DOHH2 (cell line): ENCODE data around the gene CRK.

ENCODE experiments used
- H3F3A ChIP-seq: fragments of 200-600 bp; sonication (generic), shearing (Covaris generic); 2 replicates; pipeline ENCODE4 v1.6.0; 2016; ENCODE audit warnings: antibody characterized with exemption, mild to moderate bottlenecking; ENCODE audit not compliant: control insufficient read depth, insufficient read depth
- H3K27ac ChIP-seq: fragments of 200-600 bp; sonication (generic); 2 replicates; pipeline ENCODE4 v1.5.1; 2014; ENCODE audit warnings: low read depth, mild to moderate bottlenecking, low read length, moderate library complexity
- H3K27me3 ChIP-seq: fragments of 200-600 bp; sonication (generic); 2 replicates; pipeline ENCODE4 v1.6.1; 2014; ENCODE audit warnings: mild to moderate bottlenecking, low read length, mixed read lengths; ENCODE audit not compliant: control insufficient read depth
- H3K36me3 ChIP-seq: fragments of 200-600 bp; sonication (generic); 2 replicates; pipeline ENCODE4 v1.6.1; 2014; ENCODE audit warnings: mild to moderate bottlenecking, low read length, moderate library complexity, mixed read lengths; ENCODE audit not compliant: control insufficient read depth
- H3K4me1 ChIP-seq: fragments of 200-600 bp; sonication (generic); 2 replicates; pipeline ENCODE4 v1.6.1; 2014; ENCODE audit warnings: mild to moderate bottlenecking, low read length, mixed read lengths; ENCODE audit not compliant: control insufficient read depth
- H3K4me2 ChIP-seq: fragments of 200-600 bp; sonication (generic); 2 replicates; pipeline ENCODE4 v1.6.0; 2014; ENCODE audit warnings: mild to moderate bottlenecking, low read length, moderate library complexity
- H3K4me3 ChIP-seq: fragments of 200-600 bp; sonication (generic); 2 replicates; pipeline ENCODE4 v1.5.1; 2014; ENCODE audit warnings: mild to moderate bottlenecking, low read length, mixed read lengths
- H3K79me2 ChIP-seq: fragments of 200-600 bp; sonication (generic); 2 replicates; pipeline ENCODE4 v1.6.1; 2014; ENCODE audit warnings: mild to moderate bottlenecking, low read length, mixed read lengths; ENCODE audit not compliant: control insufficient read depth
- H3K9me2 ChIP-seq: fragments of 200-600 bp; sonication (generic); replicated peaks from 2 replicates; pipeline ENCODE4 v1.6.1; 2014; ENCODE audit warnings: mild to moderate bottlenecking, low read length, mixed read lengths; ENCODE audit not compliant: control insufficient read depth
- H3K9me3 ChIP-seq: fragments of 200-600 bp; sonication (generic); 2 replicates; pipeline ENCODE4 v1.6.1; 2014; ENCODE audit warnings: antibody characterized with exemption, low read length, mixed read lengths; ENCODE audit not compliant: control insufficient read depth, insufficient read depth
- H4K20me1 ChIP-seq: fragments of 200-600 bp; sonication (generic); 2 replicates; pipeline ENCODE4 v1.6.0; 2014; ENCODE audit warnings: low read depth, mild to moderate bottlenecking, antibody characterized with exemption, low read length, moderate library complexity; ENCODE audit not compliant: control insufficient read depth, insufficient read depth
- EZH2phosphoT487 ChIP-seq: fragments of 200-600 bp; sonication (generic); IDR thresholded peaks from 2 replicates; pipeline ENCODE4 v1.6.1; 2017; ENCODE audit warnings: borderline replicate concordance, mild to moderate bottlenecking, antibody characterized with exemption, low read length, moderate library complexity, mixed read lengths
- TF ChIP-seq, protein P1 (sequence below): fragments of 200-600 bp; sonication (generic); IDR thresholded peaks from one replicate; pipeline ENCODE4 v1.5.1; 2014; ENCODE audit warnings: antibody characterized with exemption, mild to moderate bottlenecking, low read depth, low read length; ENCODE audit not compliant: poor library complexity, severe bottlenecking

Gene CRK

GRCh38 chr17:1470071-1470754 is 14.2 kb upstream of the CRK start:
- H3K36me3 ChIP-seq, result peaks cover 12% of the 10 kb centered on the region

GRCh38 chr17:1469231-1469852 is 13.3 kb upstream of the CRK start:
- Histone ChIP-seq H3K27ac (no peak overlapping the region), H3K4me2 (no peak overlapping the region), H3K4me1 (peaks cover under 1% of the 10 kb centered on the region), H3K27me3 (no peaks in the 10 kb centered on the region), H3K9me3 (no peaks in the 10 kb centered on the region), H3K36me3 (peaks cover 12% of the 10 kb centered on the region), H3K79me2 (no peaks in the 10 kb centered on the region), H3K9me2 (no peaks in the 10 kb centered on the region), H4K20me1 (no peaks in the 10 kb centered on the region), H3K4me3 (no peak overlapping the region), H3F3A (no peaks in the 10 kb centered on the region)
- TF ChIP-seq, protein P1, sequence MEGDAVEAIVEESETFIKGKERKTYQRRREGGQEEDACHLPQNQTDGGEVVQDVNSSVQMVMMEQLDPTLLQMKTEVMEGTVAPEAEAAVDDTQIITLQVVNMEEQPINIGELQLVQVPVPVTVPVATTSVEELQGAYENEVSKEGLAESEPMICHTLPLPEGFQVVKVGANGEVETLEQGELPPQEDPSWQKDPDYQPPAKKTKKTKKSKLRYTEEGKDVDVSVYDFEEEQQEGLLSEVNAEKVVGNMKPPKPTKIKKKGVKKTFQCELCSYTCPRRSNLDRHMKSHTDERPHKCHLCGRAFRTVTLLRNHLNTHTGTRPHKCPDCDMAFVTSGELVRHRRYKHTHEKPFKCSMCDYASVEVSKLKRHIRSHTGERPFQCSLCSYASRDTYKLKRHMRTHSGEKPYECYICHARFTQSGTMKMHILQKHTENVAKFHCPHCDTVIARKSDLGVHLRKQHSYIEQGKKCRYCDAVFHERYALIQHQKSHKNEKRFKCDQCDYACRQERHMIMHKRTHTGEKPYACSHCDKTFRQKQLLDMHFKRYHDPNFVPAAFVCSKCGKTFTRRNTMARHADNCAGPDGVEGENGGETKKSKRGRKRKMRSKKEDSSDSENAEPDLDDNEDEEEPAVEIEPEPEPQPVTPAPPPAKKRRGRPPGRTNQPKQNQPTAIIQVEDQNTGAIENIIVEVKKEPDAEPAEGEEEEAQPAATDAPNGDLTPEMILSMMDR, result no peak
- no peak for TF ChIP-seq EZH2phosphoT487

More at GRCh38 chr17:1470071-1470754, 14.2 kb upstream of the CRK start:
- no peaks in the 10 kb centered on the region for H4K20me1 ChIP-seq
- H3K4me3 ChIP-seq, result no peak overlapping the region
- TF ChIP-seq EZH2phosphoT487, result no peak
- TF ChIP-seq, protein P1, result no peak
- no peaks in the 10 kb centered on the region for H3K9me3 ChIP-seq
- no peaks in the 10 kb centered on the region for H3K9me2 ChIP-seq
- no peaks in the 10 kb centered on the region for H3K27me3 ChIP-seq
- H3K4me1 ChIP-seq, result peaks cover 9% of the 10 kb centered on the region
- H3F3A ChIP-seq, result no peaks in the 10 kb centered on the region
- no peak overlapping the region for H3K27ac ChIP-seq
- no peak overlapping the region for H3K4me2 ChIP-seq
- no peaks in the 10 kb centered on the region for H3K79me2 ChIP-seq

DNA sequence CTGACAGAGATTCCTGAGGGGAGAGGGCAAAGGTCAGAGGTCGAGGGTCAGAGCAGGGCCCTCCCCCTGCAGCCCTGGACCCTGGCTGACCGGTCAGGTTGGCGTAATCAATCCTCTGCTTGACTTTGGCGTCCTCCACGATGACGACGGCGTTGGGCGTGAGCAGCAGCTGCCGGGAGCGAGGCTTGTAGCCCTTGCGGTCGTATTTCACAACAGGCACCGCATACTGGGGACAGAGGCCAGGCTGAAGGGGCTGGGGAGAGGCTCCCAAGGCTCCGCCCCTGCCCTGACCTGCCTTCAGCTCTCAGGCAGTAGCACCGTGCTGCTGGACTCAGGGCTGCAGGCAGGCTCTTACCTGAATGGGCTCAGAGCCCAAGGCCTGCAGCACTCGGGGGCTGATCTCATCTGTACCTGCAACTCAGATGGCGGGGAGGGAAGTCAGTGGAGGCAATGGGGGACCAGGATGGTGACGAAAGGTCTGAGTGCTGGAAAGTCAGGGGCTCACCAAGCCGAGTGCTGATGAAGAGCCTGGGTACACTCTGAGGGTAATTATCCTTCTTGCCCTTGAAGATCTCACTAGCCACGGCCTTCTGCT is 12.0 kb upstream of the CRK start:
- Histone ChIP-seq H4K20me1 (no peaks in the 10 kb centered on the region), H3K36me3 (peaks cover 12% of the 10 kb centered on the region), H3K27me3 (no peaks in the 10 kb centered on the region), H3F3A (no peaks in the 10 kb centered on the region), H3K9me3 (no peaks in the 10 kb centered on the region), H3K4me1 (peaks cover 11% of the 10 kb centered on the region), H3K27ac (no peak overlapping the region), H3K79me2 (no peaks in the 10 kb centered on the region), H3K4me3 (no peak overlapping the region), H3K4me2 (no peak overlapping the region), H3K9me2 (no peaks in the 10 kb centered on the region)
- no peak for TF ChIP-seq EZH2phosphoT487
- TF ChIP-seq, protein P1, result no peak
